ENCODE measurements around the gene ALKBH1. TPM values are rescaled to one million over a fixed set of nuclear protein-coding genes. Genes with fewer than 3 reads are reported as not detected.

ALKBH1 gene
- total and polyA plus RNA-seq, 2 of the 13 experiments (the other 11 are each of a cell fraction or from before 2014, with no cell fraction given), result 12.5 to 14.3 TPM

DNA sequence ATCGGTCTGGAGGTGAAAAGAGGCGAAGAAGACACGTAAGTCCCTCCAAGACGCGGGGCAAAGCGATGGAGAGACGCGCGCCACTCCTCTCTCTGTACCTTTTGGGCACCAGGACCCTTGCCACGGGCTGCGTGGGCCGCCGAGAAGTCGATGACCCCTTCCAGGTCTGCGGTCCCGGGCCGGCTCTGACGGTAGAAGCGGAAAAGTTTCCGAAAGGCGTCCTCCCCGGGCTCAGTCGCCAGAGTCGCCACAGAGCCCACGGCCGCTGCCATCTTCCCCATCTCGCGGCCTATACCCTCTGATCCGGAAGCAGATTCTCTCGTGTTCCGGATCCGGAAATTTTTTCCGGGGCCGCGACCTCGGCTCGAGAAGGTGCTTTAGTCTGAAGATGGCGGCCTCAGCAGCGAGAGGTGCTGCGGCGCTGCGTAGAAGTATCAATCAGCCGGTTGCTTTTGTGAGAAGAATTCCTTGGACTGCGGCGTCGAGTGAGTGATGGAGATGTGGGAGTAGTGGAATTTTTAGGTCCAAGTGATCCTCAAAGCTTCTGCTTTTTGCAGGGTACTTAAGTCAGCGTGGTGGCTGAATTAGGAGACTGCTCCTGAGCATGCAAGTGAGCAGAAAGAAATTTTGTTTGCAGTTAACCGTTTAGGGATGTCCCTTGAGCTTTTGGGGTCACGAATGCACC is at the start of gene ALKBH1, which contains the start of gene SLIRP (continued):
- peak; percentile 74; the same call in 1 of the 2 replicates for TF ChIP-seq TFE3 (CRISPR knock-in tag; IDR thresholded peaks at IDR 0.05)
- 0 out of 2 replicates have a peak, but pooled peaks have one; percentile 64 for TF ChIP-seq POLR2AphosphoS2 (IDR thresholded peaks at IDR 0.05; ENCODE audit: low read depth, low read length)
- TF ChIP-seq, protein P1, sequence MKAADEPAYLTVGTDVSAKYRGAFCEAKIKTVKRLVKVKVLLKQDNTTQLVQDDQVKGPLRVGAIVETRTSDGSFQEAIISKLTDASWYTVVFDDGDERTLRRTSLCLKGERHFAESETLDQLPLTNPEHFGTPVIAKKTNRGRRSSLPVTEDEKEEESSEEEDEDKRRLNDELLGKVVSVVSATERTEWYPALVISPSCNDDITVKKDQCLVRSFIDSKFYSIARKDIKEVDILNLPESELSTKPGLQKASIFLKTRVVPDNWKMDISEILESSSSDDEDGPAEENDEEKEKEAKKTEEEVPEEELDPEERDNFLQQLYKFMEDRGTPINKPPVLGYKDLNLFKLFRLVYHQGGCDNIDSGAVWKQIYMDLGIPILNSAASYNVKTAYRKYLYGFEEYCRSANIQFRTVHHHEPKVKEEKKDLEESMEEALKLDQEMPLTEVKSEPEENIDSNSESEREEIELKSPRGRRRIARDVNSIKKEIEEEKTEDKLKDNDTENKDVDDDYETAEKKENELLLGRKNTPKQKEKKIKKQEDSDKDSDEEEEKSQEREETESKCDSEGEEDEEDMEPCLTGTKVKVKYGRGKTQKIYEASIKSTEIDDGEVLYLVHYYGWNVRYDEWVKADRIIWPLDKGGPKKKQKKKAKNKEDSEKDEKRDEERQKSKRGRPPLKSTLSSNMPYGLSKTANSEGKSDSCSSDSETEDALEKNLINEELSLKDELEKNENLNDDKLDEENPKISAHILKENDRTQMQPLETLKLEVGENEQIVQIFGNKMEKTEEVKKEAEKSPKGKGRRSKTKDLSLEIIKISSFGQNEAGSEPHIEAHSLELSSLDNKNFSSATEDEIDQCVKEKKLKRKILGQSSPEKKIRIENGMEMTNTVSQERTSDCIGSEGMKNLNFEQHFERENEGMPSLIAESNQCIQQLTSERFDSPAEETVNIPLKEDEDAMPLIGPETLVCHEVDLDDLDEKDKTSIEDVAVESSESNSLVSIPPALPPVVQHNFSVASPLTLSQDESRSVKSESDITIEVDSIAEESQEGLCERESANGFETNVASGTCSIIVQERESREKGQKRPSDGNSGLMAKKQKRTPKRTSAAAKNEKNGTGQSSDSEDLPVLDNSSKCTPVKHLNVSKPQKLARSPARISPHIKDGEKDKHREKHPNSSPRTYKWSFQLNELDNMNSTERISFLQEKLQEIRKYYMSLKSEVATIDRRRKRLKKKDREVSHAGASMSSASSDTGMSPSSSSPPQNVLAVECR (CRISPR knock-in tag; IDR thresholded peaks at IDR 0.05; ENCODE audit: borderline replicate concordance), result peak; percentile 87
- no peak for TF ChIP-seq ZNF564 (CRISPR knock-in tag; IDR thresholded peaks at IDR 0.05)
- TF ChIP-seq SOX6 (IDR thresholded peaks at IDR 0.05), result no peak
- TF ChIP-seq SOX6 (CRISPR knock-in tag; IDR thresholded peaks at IDR 0.05), result no peak; the same call in 1 of the 2 replicates
- TF ChIP-seq, protein P2, sequence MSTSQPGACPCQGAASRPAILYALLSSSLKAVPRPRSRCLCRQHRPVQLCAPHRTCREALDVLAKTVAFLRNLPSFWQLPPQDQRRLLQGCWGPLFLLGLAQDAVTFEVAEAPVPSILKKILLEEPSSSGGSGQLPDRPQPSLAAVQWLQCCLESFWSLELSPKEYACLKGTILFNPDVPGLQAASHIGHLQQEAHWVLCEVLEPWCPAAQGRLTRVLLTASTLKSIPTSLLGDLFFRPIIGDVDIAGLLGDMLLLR (CRISPR knock-in tag; IDR thresholded peaks at IDR 0.05), result no peak
- TF ChIP-seq E2F1 (CRISPR knock-in tag; IDR thresholded peaks at IDR 0.05), result peak; percentile 58; the same call in 1 of the 2 replicates
- no peak for TF ChIP-seq MAFF (IDR thresholded peaks at IDR 0.05; ENCODE audit: low read depth, low read length)
- 0 out of 2 replicates have a peak, but pooled peaks have one; percentile 19 for TF ChIP-seq ZNF629 (CRISPR knock-in tag; conservative IDR thresholded peaks at IDR 0.05)
- TF ChIP-seq CBFB (CRISPR knock-in tag; IDR thresholded peaks at IDR 0.05), result peak; percentile 41; the same call in 1 of the 2 replicates
- no peak for TF ChIP-seq HOXA9 (CRISPR knock-in tag; IDR thresholded peaks at IDR 0.05; ENCODE audit: borderline replicate concordance)
- no peak for TF ChIP-seq PREB (CRISPR knock-in tag; IDR thresholded peaks at IDR 0.05)
- TF ChIP-seq, protein P3, sequence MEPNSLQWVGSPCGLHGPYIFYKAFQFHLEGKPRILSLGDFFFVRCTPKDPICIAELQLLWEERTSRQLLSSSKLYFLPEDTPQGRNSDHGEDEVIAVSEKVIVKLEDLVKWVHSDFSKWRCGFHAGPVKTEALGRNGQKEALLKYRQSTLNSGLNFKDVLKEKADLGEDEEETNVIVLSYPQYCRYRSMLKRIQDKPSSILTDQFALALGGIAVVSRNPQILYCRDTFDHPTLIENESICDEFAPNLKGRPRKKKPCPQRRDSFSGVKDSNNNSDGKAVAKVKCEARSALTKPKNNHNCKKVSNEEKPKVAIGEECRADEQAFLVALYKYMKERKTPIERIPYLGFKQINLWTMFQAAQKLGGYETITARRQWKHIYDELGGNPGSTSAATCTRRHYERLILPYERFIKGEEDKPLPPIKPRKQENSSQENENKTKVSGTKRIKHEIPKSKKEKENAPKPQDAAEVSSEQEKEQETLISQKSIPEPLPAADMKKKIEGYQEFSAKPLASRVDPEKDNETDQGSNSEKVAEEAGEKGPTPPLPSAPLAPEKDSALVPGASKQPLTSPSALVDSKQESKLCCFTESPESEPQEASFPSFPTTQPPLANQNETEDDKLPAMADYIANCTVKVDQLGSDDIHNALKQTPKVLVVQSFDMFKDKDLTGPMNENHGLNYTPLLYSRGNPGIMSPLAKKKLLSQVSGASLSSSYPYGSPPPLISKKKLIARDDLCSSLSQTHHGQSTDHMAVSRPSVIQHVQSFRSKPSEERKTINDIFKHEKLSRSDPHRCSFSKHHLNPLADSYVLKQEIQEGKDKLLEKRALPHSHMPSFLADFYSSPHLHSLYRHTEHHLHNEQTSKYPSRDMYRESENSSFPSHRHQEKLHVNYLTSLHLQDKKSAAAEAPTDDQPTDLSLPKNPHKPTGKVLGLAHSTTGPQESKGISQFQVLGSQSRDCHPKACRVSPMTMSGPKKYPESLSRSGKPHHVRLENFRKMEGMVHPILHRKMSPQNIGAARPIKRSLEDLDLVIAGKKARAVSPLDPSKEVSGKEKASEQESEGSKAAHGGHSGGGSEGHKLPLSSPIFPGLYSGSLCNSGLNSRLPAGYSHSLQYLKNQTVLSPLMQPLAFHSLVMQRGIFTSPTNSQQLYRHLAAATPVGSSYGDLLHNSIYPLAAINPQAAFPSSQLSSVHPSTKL (CRISPR knock-in tag; IDR thresholded peaks at IDR 0.05), result no peak
